AG09309 (cell line): ENCODE data around the gene YRDC.
"Not testable (repeated sequence)": the region's sequence is repeated elsewhere in the genome, so short reads cannot be mapped to it uniquely, and the experiment has no call there.

Experiments
- DNase-seq: peaks from one replicate; pipeline ENCODE4 v3.0.0-alpha.2; 2010; ENCODE audit warnings: low read depth
- H3K4me3 ChIP-seq: 2 replicates; pipeline ENCODE4 v1.5.1; 2011; ENCODE audit warnings: mild to moderate bottlenecking, low read depth, low read length, moderate library complexity; ENCODE audit not compliant: control insufficient read depth
- TF ChIP-seq, protein P1 (sequence below): IDR thresholded peaks from 2 replicates; pipeline ENCODE4 v1.5.1; 2011; ENCODE audit warnings: mild to moderate bottlenecking, low read depth, low read length, inconsistent platforms; ENCODE audit not compliant: insufficient read depth, control insufficient read depth; ENCODE audit errors: missing control alignments

Gene YRDC

DNA sequence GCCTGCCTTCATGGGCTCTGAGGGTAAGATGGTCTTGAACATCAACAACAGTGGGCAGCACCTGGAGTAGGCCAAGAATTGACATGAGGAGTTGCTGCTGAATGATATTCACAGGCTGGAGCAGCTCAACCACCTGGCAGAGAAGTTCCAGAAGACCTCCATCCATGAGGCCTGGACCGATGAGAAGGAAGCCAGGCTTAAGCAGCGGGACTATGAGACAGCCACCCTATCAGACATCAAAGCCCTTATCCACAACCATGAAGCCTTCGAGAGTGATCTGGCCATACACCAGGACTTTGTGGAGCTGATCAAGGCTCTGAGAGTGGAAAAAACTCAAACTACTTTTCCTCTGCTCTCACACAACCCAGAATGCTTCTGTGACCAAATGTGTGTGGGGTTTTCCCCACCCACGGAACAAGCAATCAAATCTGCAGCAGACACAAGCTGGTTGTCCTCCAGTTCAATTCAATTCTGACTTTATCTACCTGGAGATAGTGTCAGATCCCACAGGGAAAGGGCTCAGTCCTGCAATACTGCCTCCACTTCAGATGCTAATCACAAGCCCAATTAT, 31.0 kb downstream of the YRDC start:
- no peak for DNase-seq
- H3K4me3 ChIP-seq = no peak overlapping the region
- TF ChIP-seq, protein P1, sequence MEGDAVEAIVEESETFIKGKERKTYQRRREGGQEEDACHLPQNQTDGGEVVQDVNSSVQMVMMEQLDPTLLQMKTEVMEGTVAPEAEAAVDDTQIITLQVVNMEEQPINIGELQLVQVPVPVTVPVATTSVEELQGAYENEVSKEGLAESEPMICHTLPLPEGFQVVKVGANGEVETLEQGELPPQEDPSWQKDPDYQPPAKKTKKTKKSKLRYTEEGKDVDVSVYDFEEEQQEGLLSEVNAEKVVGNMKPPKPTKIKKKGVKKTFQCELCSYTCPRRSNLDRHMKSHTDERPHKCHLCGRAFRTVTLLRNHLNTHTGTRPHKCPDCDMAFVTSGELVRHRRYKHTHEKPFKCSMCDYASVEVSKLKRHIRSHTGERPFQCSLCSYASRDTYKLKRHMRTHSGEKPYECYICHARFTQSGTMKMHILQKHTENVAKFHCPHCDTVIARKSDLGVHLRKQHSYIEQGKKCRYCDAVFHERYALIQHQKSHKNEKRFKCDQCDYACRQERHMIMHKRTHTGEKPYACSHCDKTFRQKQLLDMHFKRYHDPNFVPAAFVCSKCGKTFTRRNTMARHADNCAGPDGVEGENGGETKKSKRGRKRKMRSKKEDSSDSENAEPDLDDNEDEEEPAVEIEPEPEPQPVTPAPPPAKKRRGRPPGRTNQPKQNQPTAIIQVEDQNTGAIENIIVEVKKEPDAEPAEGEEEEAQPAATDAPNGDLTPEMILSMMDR = no peak

DNA sequence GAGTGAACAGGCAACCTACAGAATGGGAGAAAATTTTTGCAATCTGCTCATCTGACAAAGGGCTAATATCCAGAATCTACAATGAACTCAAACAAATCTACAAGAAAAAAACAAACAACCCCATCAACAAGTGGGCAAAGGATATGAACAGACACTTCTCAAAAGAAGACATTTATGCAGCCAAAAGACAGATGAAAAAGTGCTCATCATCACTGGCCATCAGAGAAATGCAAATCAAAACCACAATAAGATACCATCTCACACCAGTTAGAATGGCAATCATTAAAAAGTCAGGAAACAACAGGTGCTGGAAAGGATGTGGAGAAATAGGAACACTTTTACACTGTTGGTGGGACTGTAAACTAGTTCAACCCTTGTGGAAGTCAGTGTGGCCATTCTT, 36.6 kb downstream of the YRDC start:
- H3K4me3 ChIP-seq, DNase-seq: not testable (repeated sequence)

DNA sequence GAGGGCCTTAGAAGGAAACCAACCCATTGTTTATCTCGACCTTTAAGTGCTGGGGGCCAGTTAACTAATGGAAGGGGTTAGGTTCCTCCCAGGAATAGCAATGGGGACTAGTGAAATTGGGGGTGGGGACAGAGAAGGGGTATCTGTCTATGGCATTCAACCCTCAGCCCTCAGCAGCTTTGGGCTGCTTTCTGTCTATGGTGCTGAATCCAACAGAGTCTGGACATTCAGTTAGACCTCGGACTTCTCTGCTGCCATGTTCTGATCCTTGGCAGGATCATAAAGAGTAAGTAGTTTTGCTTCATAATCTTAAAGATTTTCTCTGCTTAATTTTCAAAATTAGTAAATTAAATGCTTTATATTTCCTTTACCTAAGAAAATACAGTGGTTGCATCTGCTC, 40.5 kb downstream of the YRDC start:
- TF ChIP-seq, protein P1 = no peak
- H3K4me3 ChIP-seq = no peak overlapping the region
- DNase-seq = no peak

DNA sequence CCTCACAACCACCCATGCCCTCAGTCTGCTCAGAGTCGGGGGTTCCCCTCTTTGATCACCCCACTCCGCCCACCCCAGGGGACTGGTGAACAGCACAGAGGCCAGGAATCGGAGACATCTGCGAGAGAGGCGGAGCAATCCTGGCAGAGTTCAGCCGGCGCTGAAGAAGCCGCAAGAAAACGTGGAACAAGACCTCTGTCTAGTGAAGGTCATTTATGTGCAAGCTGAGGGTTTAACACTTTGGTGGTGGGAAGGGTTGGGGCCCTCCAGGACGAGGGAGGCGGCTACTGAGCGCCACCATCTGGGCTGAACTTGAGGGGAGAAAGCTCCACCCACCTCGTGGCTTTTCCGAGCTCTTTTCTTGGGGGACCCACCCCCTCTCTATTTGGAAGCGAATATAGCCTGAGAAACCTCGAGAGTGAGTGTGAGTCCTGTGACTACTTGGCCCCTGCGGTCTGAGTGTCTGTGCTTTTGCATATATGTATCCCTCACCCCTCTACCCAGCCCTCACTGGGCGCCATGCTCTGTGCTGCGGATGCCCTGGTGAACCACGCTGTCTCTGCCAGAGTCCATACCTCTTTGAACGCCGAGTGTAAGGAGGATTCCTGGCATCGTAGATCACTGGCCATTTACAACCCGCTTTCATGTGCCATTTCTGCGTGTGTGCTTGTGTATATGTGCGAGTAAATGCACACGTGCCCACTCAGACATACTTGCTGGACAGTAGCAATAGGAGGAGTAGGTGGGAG, 41.9 kb downstream of the YRDC start:
- TF ChIP-seq, protein P1 = no peak
- no peak for DNase-seq
- H3K4me3 ChIP-seq = no peak overlapping the region

DNA sequence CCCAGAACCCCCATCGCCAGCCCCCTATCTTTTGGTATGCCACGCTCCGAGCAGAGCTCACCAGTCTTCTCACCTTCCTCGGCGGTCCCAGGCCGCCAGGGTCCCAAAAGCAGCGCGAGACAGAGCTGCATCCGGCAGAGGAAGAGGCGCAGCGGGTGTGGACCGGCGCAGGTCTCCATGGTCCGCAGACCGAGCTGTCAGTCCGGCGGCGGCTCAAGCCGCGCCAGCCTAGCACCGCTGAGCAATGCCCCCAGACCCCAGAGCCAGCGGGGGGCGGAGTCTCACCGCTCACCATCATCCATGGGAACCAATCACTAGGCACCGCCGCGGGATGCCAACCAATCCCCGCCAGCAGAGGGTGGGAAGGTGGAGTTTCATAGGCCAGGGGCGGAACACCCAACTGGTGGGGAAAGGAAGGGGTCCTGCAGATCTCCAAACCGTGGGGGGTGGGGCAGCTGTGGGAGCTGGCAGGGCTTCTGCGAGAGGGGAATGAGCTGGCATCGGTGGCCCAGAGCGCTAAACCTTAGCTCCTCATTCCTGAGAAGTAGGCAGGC, 43.0 kb downstream of the YRDC start, which contains the start of gene EPHA10:
TSS of gene EPHA10 (minus strand) at position 233 of the 554 bp plus-strand sequence. CDS start at position 179, 54 bp downstream.
- DNase-seq = no peak
- H3K4me3 ChIP-seq = no peak within 1 kb of the TSS

DNA sequence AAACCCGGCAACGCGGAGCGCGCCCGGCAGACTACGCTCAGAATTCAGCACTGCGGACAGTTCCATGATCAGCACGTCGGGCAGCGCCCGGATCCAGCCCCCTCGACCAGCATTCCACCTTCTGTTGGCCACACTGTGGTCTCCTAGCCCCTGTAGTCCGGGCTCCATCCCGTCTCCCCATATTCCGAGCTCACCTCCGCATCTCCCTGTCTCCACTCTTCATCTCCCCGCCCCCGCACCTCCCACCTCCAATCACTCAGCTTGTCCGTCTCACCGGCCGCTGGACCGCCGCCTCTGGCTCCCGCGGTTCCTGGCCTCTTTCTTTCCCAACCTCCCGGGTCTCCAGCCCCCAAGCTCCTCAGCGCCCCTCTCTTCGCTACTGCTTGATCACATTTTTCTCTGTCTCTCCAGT, 43.6 kb downstream of the YRDC start:
- DNase-seq = no peak
- TF ChIP-seq, protein P1 = no peak
- H3K4me3 ChIP-seq = no peak overlapping the region

More for the DNA sequence above, 43.0 kb downstream of the YRDC start, which contains the start of gene EPHA10:
- TF ChIP-seq, protein P1 = no peak

DNA sequence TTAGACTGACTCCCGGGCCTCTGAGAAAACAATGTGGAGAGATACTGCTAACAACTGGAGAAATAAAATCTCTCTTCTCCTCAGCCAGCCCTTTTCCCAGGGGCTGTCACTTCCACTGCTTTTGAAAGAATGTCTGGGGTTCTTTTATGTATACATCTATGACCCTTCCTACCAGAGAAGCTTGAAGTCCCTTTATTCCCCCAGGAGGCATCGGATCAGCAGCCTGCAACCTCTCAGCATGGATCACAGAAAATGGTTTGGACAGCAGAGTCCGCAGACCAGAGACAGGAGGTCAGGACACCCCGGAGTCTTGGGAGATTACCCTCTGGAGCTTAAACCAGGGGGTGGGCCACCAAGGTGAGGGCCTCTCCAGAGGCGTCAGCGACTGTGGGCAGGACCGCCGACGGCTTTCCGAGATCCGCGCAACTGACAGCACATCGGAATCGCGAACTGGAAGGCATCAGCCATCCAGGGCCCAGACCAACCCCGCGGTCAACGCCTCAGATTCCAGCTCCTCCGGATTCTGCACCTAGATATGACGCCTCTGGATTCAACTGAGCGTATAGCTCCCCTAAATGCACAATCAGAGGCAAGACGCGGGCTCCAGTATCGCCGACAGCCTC, 44.1 kb downstream of the YRDC start:
- no peak for DNase-seq
- no peak overlapping the region for H3K4me3 ChIP-seq
- TF ChIP-seq, protein P1 = no peak
